GM19468 (cell line): Measurements from ENCODE around the gene DNAAF5.
"Not testable (repeated sequence)": the region's sequence is repeated elsewhere in the genome, so short reads cannot be mapped to it uniquely, and the experiment has no call there.

Experiments used
- ATAC-seq: cut with Tn5 transposase; IDR thresholded peaks from one replicate; pipeline ENCODE4 v1.9.1; 2021; ENCODE audit warnings: mild to moderate bottlenecking, moderate library complexity, moderate number of reproducible peaks; ENCODE audit not compliant: unreplicated experiment; ENCODE audit errors: extremely low read depth

Gene DNAAF5

GRCh38 chr7:798921-799470 is 72.5 kb downstream of the DNAAF5 start:
- no peak for ATAC-seq

DNA sequence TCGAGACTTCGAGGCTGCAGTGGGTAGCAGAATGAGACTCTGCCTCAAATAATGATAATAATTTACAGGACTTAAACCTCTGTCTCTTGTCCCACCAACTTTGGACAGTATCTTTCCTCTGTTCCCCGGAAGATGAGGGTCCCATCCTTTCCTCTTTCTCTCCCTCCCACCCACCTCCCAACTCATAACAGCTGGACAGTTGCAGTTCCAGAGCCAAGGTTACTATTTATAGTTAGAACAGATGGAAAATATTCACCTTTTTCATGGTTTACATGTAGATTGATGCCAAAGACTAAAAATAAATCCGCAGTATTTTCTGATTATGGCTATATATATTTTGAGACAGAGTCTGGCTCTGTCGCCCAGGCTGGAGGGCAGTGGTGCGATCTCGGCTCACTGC is 74.2 kb downstream of the DNAAF5 start:
- ATAC-seq = no peak

DNA sequence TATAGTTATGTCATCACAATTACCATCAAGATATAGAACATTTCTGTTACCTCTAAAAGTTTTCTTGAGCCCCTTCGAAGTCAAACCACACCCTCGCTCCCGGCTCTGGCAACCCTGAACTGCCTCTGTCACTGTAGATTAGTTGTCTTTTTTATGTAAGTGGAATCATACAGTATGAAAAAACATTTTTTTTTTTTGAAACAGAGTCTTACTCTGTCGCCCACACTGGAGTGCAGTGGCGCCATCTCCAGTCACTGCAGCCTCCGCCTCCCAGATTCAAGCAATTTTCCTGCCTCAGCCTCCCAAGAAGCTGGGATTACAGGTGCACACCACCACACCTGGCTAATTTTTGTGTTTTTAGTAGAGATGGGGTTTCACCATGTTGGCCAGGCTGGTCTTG is 74.9 kb downstream of the DNAAF5 start:
- ATAC-seq = not testable (repeated sequence)

DNA sequence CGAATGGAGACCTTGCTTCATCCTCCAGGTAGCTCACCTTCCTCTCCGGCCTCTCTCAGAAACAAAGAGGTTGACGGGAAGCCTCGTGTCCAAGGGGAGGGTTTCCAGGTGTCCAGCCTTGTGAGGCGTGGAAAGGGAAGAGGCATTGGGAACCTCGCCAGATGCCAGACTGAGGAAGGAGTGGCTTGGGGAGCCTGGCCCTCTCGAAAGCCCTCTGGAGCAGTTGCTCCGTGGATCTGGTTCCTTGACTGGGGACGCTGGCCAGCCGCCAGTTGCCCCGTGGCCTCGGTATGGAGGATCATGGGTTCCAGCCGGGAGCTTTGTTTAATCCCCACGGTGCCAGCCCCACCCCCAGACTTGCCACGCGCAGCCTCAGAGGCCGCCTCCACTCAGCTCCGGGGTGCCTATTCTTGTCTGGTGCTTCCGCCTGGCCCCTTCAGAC is 75.5 kb downstream of the DNAAF5 start:
- no peak for ATAC-seq

- ATAC-seq = no peak
Measured at GRCh38 chr7:802500-803242, 76.2 kb downstream of the DNAAF5 start.

DNA sequence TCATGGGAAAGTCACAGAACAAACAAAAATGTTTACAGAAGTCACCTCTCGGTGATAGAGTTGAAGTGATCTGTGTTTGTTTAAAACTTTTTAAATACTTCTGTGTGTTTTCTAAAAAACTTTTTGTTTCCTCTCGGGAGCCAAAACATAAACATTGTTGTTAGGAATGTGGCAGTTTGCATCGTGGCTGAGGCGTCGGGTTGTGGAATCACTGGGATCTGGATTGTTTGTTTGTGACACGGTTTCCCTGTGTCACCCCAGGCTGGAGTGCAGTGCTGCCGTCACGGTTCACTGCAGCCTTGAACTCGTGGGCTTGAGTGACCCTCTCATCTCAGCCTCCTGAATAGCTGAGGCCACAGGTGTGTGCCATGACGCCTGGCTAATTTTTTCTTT is 76.7 kb downstream of the DNAAF5 start:
- no peak for ATAC-seq

- ATAC-seq = not testable (repeated sequence)
Measured at GRCh38 chr7:803796-804195, 77.3 kb downstream of the DNAAF5 start.

- ATAC-seq = no peak
Measured at GRCh38 chr7:805261-805660, 78.8 kb downstream of the DNAAF5 start.

GRCh38 chr7:815284-816216 is 89.1 kb downstream of the DNAAF5 start:
- no peak for ATAC-seq

GRCh38 chr7:816300-816750 is 89.8 kb downstream of the DNAAF5 start:
- peak; percentile 91 for ATAC-seq

DNA sequence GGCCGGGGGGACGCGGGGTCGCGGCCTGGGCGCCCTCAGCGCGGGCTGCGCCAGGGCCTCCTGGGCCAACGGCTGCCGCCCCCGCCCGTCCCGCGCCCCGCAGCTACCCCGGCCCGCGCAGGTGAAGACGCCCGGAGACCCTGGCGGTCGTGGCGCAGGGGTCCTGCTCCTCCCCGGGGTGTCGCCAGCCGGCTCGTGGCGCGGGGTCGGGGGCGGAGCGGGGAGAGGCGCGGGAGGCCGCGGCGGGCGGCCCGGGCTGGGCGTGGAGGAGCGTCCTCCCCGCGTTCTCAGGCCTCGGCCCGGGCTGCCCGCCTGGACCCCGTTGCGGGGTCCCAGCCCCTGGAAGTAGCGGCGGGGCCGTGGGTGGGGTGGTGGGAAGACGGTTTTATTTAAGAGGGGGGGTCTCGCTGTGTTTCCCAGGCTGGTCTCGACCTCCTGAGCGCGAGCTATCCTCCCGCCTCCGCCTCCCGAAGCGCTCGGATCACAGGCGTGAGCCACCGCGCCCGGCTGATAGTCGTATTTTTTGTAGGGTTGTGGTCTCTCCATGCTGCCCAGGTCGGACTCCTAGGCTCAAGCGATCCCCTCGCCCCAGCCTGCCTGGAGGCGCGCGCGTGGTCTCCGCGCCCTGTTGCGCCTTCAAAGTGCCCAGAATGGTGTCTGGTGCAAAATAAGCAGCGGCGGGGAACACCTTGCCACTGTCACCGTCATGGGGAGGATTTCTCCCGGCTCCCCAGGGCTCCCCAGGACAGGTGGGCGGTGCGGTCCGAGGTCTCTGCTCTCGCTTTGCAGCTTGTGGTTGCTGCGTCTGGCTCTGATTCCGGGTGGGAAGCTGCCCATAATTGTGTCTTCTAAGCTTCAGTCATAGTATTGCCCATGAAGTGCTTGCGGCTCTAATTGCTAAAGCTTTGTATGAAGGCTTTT is 90.5 kb downstream of the DNAAF5 start:
- ATAC-seq = no peak

- no peak for ATAC-seq
Measured at GRCh38 chr7:818031-818699, 91.7 kb downstream of the DNAAF5 start.

- ATAC-seq = no peak
Measured at GRCh38 chr7:820341-820740, 93.8 kb downstream of the DNAAF5 start.

DNA sequence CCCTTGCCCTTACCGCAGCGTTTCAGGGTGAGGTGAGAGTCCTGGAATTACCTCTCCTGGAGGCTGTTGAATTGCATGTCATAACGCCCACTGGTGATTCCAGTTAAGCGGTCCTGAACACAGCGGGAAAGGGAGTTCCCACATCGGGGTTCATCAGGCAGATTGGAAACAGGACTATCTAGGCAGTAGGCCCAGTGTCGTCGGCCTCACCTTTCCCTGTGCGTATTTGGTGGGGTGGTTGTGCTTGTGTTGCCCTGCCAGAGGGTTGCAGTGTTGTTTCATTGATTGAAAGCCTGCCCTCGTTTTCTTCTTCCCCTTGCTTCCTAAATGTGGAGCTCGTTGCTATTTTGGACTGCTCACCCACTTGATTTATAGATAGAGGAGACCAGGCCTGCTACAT is 95.2 kb downstream of the DNAAF5 start:
- no peak for ATAC-seq

DNA sequence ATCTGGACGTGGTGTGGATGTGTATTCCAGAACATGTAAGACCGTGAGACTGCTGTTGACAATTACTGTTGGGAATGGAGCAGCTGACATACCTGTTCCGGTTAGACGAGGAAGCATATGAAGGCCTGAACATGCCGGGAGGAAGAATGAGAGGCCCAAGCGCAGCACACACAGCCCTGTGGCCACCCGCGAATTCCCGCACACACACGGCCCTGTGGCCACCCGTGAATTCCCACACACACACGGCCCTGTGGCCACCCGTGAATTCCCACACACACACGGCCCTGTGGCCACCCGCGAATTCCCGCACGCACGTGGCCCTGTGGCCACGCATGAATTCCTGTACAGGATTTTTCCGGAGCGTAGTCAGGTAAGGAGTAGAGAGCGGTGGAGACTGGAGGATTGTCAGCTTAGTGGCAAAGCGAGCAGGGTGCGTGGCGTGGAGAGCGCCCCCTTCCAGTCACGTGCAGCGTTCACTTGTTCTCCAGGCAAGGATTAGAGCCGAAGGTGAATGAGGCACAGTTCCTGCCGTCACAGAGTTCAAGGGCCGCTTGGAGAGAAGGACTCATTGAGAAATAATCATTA is 96.3 kb downstream of the DNAAF5 start:
- no peak for ATAC-seq

DNA sequence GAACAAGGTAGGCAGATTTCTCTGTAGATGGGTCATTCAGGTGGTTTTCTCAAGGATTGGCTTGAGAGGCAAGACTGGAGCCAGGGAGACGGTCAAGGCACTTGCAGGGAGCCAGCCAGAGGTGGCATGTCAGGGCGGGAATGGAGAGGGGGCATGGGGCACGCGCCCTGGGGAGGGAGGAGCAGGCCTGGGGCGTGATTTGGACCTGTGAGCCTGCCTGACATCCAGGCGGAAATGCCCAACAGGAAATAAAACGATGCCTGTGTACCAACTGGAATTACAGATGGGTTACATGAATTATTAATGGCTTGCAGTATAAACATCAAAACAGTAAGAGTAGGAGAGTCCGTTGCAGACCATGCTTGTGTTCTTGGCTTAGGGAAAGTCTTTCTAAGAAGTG is 97.2 kb downstream of the DNAAF5 start:
- no peak for ATAC-seq

GRCh38 chr7:824081-824480 is 97.6 kb downstream of the DNAAF5 start:
- ATAC-seq = no peak

- no peak for ATAC-seq
Measured at GRCh38 chr7:824664-825063, 98.2 kb downstream of the DNAAF5 start.

- no peak for ATAC-seq
Measured at GRCh38 chr7:825386-825785, 98.9 kb downstream of the DNAAF5 start.
